Endothelial cell of umbilical vein (primary cell): Measurements from ENCODE around the gene WNK4. TPM values are rescaled to one million over a fixed set of nuclear protein-coding genes. Genes with fewer than 3 reads are reported as not detected.

Experiments
- BruUV-seq: library from RNA; stranded (reverse); fragments of 400-500 nt; replicated peaks from 2 replicates; lab custom pipeline; 2021; lab: Mats Ljungman, UMichigan
- CTCF ChIA-PET: fragments of 300-600, 350-600 bp; sonication (Branson Sonifier 250); formaldehyde crosslinking; loops from one replicate; lab custom pipeline; 2021; ENCODE audit warnings: antibody characterized with exemption, inconsistent platforms; lab: Charles Lee
- POLR2A ChIA-PET: fragments of 300-600, 350-600 bp; sonication (Branson Sonifier 250); formaldehyde crosslinking; loops from one replicate; lab custom pipeline; 2021; ENCODE audit warnings: antibody characterized with exemption, inconsistent platforms; lab: Charles Lee
- DNase-seq: peaks from one replicate; pipeline ENCODE4 v3.0.0-alpha.2; 2011; ENCODE audit warnings: low read depth, low spot score
- FAIRE-seq: peaks from 2 replicates; lab custom pipeline; 2011; peaks lifted over from hg19 to GRCh38; lab: Jason Lieb, UNC
- H2AFZ ChIP-seq: 2 replicates; pipeline ENCODE4 v1.6.0; 2012; ENCODE audit warnings: low read depth, low read length, control low read depth, inconsistent platforms
- H3K27ac ChIP-seq: 2 replicates; pipeline ENCODE4 v1.5.1; 2011; ENCODE audit warnings: low read depth, mild to moderate bottlenecking, control low read depth, low read length, moderate library complexity; ENCODE audit not compliant: insufficient read depth
- H3K27me3 ChIP-seq, 2 experiments: 2 replicates each; pipeline versions ENCODE4 v1.6.0 to v1.6.1; 2011; ENCODE audit warnings: low read length in 2 of 2, mixed read lengths in 1 of 2; ENCODE audit not compliant: control insufficient read depth in 2 of 2, insufficient read depth in 2 of 2
- H3K36me3 ChIP-seq, 2 experiments: 2 replicates in 1 of 2; 3 replicates in 1 of 2; pipeline ENCODE4 v1.5.1; 2011; ENCODE audit warnings: low read length in 2 of 2, mild to moderate bottlenecking in 1 of 2, moderate library complexity in 1 of 2; ENCODE audit not compliant: control insufficient read depth in 2 of 2, insufficient read depth in 2 of 2; ENCODE audit errors: extremely low read depth in 1 of 2
- H3K4me1 ChIP-seq: 3 replicates; pipeline ENCODE4 v1.5.1; 2011; ENCODE audit warnings: mild to moderate bottlenecking, low read length; ENCODE audit not compliant: control insufficient read depth, insufficient read depth; ENCODE audit errors: extremely low read depth
- H3K4me2 ChIP-seq: 2 replicates; pipeline ENCODE4 v1.6.1; 2011; ENCODE audit warnings: low read length, control low read depth, mixed read lengths; ENCODE audit not compliant: insufficient read depth
- H3K4me3 ChIP-seq, 3 experiments: fragments of 200-600 bp in 1 of 3; sonication (generic), shearing (Covaris generic) in 1 of 3; replicated peaks in 1 of 3; 2 replicates each; pipeline ENCODE4 v1.5.1; 2011 to 2016; ENCODE audit warnings: control low read depth in 3 of 3, low read length in 3 of 3, mild to moderate bottlenecking in 2 of 3, inconsistent platforms in 1 of 3, low read depth in 1 of 3, moderate library complexity in 1 of 3; ENCODE audit not compliant: insufficient read depth in 1 of 3
- H3K79me2 ChIP-seq: 2 replicates; pipeline ENCODE4 v1.6.0; 2012; ENCODE audit warnings: low read length, inconsistent platforms; ENCODE audit not compliant: control insufficient read depth, insufficient read depth
- H3K9ac ChIP-seq: replicated peaks from 2 replicates; pipeline ENCODE3; 2011; ENCODE audit warnings: low read length, control low read depth; ENCODE audit not compliant: insufficient read depth; ENCODE audit errors: extremely low read depth
- H3K9me1 ChIP-seq: replicated peaks from 3 replicates; pipeline ENCODE4 v1.6.0; 2011; ENCODE audit warnings: mild to moderate bottlenecking, low read length; ENCODE audit not compliant: control insufficient read depth, insufficient read depth; ENCODE audit errors: extremely low read depth
- H3K9me3 ChIP-seq: replicated peaks from 2 replicates; pipeline ENCODE4 v1.5.1; 2012; ENCODE audit warnings: low read length, inconsistent platforms; ENCODE audit not compliant: control insufficient read depth, insufficient read depth
- H4K20me1 ChIP-seq: replicated peaks from 2 replicates; pipeline ENCODE3; 2011; ENCODE audit warnings: mild to moderate bottlenecking, low read length; ENCODE audit not compliant: control insufficient read depth, insufficient read depth; ENCODE audit errors: extremely low read depth
- EZH2 ChIP-seq: IDR thresholded peaks from 2 replicates; pipeline ENCODE4 v1.6.1; 2012; ENCODE audit warnings: borderline replicate concordance, low read depth, mild to moderate bottlenecking, moderate library complexity, low read length, inconsistent platforms; ENCODE audit not compliant: severe bottlenecking
- FOS ChIP-seq: IDR thresholded peaks from 2 replicates; pipeline ENCODE4 v1.6.1; 2011; ENCODE audit warnings: mild to moderate bottlenecking, low read length, moderate library complexity, borderline replicate concordance; ENCODE audit not compliant: insufficient read depth
- GATA2 ChIP-seq: IDR thresholded peaks from 2 replicates; pipeline ENCODE4 v1.7.0; 2011; ENCODE audit warnings: low read depth, mild to moderate bottlenecking, moderate library complexity, mixed read lengths, low read length; ENCODE audit not compliant: insufficient read length, insufficient read depth
- JUN ChIP-seq: IDR thresholded peaks from 2 replicates; pipeline ENCODE4 v1.6.1; 2011; ENCODE audit warnings: borderline replicate concordance, low read depth; ENCODE audit not compliant: insufficient read length, insufficient read depth
- MYC ChIP-seq: IDR thresholded peaks from one replicate; pipeline ENCODE4 v1.6.1; 2011; ENCODE audit warnings: mild to moderate bottlenecking, low read depth, low read length
- POLR2AphosphoS5 ChIP-seq: IDR thresholded peaks from 2 replicates; pipeline ENCODE4 v1.6.1; 2012; ENCODE audit warnings: low read depth, mild to moderate bottlenecking, control low read depth, low read length, moderate library complexity; ENCODE audit not compliant: insufficient read depth
- dilution Hi-C: fragments of 300-500 bp; cut with MboI; formaldehyde crosslinking; loops from one replicate; pipeline ENCODE4 v1.15.0; 2019; ENCODE audit warnings: low sequenced_read_pairs; ENCODE audit not compliant: extremely low pct_ligation_motif_present
- intact Hi-C: fragments of 100-400 bp; cut with micrococcal nuclease; formaldehyde crosslinking; loops from one replicate; pipeline ENCODE4 v1.10.0; 2022
- polyA plus RNA-seq, 4 experiments: library from polyadenylated mRNA; depleted of rRNA in 3 of 4; stranded (reverse) in 3 of 4; unstranded in 1 of 4; fragments of >200 nt; gene quantifications; 2 replicates each; pipeline versions ENCODE4 v1.2.1 to v1.2.3, GENCODE V29; 2011 to 2012; ENCODE audit warnings: missing spikeins in 1 of 4
- total RNA-seq: library from RNA; stranded (reverse); gene quantifications from 2 replicates; pipeline ENCODE4 v1.2.3, GENCODE V29; 2021

The WNK4 gene
- total and polyA plus RNA-seq, 2 donors (not counting 3 experiments of a cell fraction or from before 2014, with no cell fraction given): 0.84 to 1.9 TPM

DNA sequence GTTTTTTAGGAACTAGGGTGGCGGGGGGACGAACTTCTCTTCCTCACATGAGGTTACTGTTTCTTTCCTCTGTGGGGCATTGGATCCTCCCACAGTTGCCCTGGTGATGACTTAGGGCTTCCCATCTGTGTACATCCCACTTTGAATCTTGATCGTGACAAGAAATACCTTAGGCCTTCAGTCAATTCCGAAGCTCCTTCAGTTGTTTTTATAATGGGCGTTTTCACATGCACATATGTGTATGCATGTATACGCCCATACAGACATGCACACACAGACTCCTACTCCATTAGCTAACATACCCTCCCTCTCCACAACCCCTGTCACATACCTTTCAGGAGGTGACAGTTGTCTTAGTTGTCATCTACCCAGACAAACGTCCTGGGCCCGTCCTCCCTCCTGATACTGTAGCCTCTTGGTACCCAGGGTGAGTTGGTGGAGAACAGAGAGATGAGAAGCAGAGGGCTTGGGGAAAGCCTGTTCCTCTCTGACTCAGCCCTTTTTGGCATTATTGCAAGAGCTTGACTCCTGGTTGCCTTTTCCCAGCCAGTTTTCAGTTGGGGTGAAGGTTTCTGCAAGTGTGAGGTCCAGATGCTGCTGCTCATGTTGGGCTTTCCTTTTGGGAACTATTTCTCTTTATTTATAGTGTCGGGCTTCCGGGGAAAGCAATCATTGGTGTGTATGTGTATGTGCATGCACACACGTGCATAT lies 61.7 kb downstream of the WNK4 start:
- peaks cover 2% of the 10 kb centered on the region for H3K79me2 ChIP-seq
- dilution Hi-C loops: no loop called here
- peaks cover 33 to 47% of the 10 kb centered on the region in 2 experiments for H3K36me3 ChIP-seq
- H3K4me1 ChIP-seq: no peaks in the 10 kb centered on the region
- no TSS peak for BruUV-seq
- H3K27me3 ChIP-seq: no peaks in the 10 kb centered on the region
- no peak for TF ChIP-seq JUN
- no peak for TF ChIP-seq EZH2
- TF ChIP-seq FOS: no peak
- TF ChIP-seq POLR2AphosphoS5: no peak
- no peak for TF ChIP-seq GATA2
- no peak for TF ChIP-seq MYC
- H3K9me1 ChIP-seq: no peaks in the 10 kb centered on the region
- H4K20me1 ChIP-seq: peaks cover 2% of the 10 kb centered on the region
- H3K9me3 ChIP-seq: no peaks in the 10 kb centered on the region
- intact Hi-C loops: no loop called here
- no peak overlapping the region for H3K4me2 ChIP-seq
- CTCF ChIA-PET: interaction anchor here (0.8 to 8.9 kb wide), 9 partner anchors 8 to 156 kb away, joined by 3 to 132 read pairs (median 6); partner anchors contain the start of genes PSME3 and RPL27
- H3K9ac ChIP-seq: no peak overlapping the region
- no peak for DNase-seq
- H3K4me3 ChIP-seq: no peak overlapping the region
- no peak overlapping the region for H2AFZ ChIP-seq
- no peak overlapping the region for H3K27ac ChIP-seq
- POLR2A ChIA-PET: no interaction called here
- FAIRE-seq: no peak
